OCI-LY1 (cell line): ENCODE measurements around the gene ZNF816.

Experiments used
- H2AFZ ChIP-seq: fragments of 200-600 bp; sonication (generic), shearing (Covaris generic); 2 replicates; pipeline ENCODE4 v1.6.0; 2014; ENCODE audit warnings: antibody characterized with exemption, mild to moderate bottlenecking, low read length
- H3F3A ChIP-seq: fragments of 200-600 bp; sonication (generic), shearing (Covaris generic); 2 replicates; pipeline ENCODE4 v1.6.0; 2014; ENCODE audit warnings: mild to moderate bottlenecking, antibody characterized with exemption, low read length, moderate library complexity; ENCODE audit not compliant: insufficient read depth
- H3K27ac ChIP-seq: fragments of 200-600 bp; sonication (generic); 2 replicates; pipeline ENCODE4 v1.5.1; 2014; ENCODE audit warnings: low read length, mixed run types, mild to moderate bottlenecking, low read depth; ENCODE audit not compliant: poor library complexity, severe bottlenecking
- H3K27me3 ChIP-seq: fragments of 200-600 bp; sonication (generic); 2 replicates; pipeline ENCODE4 v1.6.0; 2014; ENCODE audit warnings: antibody characterized with exemption, mild to moderate bottlenecking, low read length, moderate library complexity; ENCODE audit not compliant: insufficient read depth
- H3K36me3 ChIP-seq: fragments of 200-600 bp; sonication (generic); 2 replicates; pipeline ENCODE4 v1.6.1; 2014; ENCODE audit warnings: mild to moderate bottlenecking, antibody characterized with exemption, low read length, moderate library complexity, mixed read lengths; ENCODE audit not compliant: insufficient read depth
- H3K4me1 ChIP-seq: fragments of 200-600 bp; sonication (generic); 2 replicates; pipeline ENCODE4 v1.5.1; 2014; ENCODE audit warnings: mild to moderate bottlenecking, low read length, moderate library complexity; ENCODE audit not compliant: insufficient read depth, severe bottlenecking
- H3K4me2 ChIP-seq: fragments of 200-600 bp; sonication (generic), shearing (Covaris generic); 2 replicates; pipeline ENCODE4 v1.6.1; 2014; ENCODE audit warnings: low read length
- H3K4me3 ChIP-seq: fragments of 200-600 bp; sonication (generic); 2 replicates; pipeline ENCODE4 v1.5.1; 2014; ENCODE audit warnings: low read length, low read depth, mild to moderate bottlenecking, mixed read lengths; ENCODE audit not compliant: poor library complexity, severe bottlenecking
- H3K79me2 ChIP-seq: fragments of 200-600 bp; shearing (Covaris generic); 2 replicates; pipeline ENCODE4 v1.6.1; 2016; ENCODE audit warnings: mixed run types, low read length, mixed read lengths; ENCODE audit not compliant: insufficient read depth
- H3K9ac ChIP-seq: fragments of 200-600 bp; sonication (generic), shearing (Covaris generic); 2 replicates; pipeline ENCODE4 v1.6.1; 2014; ENCODE audit warnings: mild to moderate bottlenecking, low read length, mixed read lengths
- H3K9me2 ChIP-seq: fragments of 200-600 bp; sonication (generic), shearing (Covaris generic); 2 replicates; pipeline ENCODE4 v1.6.1; 2014; ENCODE audit warnings: low read depth, mild to moderate bottlenecking, low read length, mixed read lengths
- H3K9me3 ChIP-seq: fragments of 200-600 bp; shearing (Covaris generic); 2 replicates; pipeline ENCODE4 v1.6.1; 2014; ENCODE audit warnings: low read length, mixed read lengths
- H4K20me1 ChIP-seq: fragments of 200-600 bp; sonication (generic), shearing (Covaris generic); 2 replicates; pipeline ENCODE4 v1.6.0; 2016; ENCODE audit warnings: mild to moderate bottlenecking, low read length; ENCODE audit not compliant: insufficient read depth
- EZH2 ChIP-seq: fragments of 200-600 bp; sonication (generic), shearing (Covaris generic); IDR thresholded peaks from 2 replicates; pipeline ENCODE4 v1.8.0; 2017; ENCODE audit warnings: borderline replicate concordance, mixed run types, mild to moderate bottlenecking, antibody characterized with exemption, low read length, moderate library complexity, mixed read lengths
- TF ChIP-seq, protein P1 (sequence below): fragments of 200-600 bp; sonication (generic), shearing (Covaris generic); IDR thresholded peaks from 2 replicates; pipeline ENCODE4 v1.5.1; 2017; ENCODE audit warnings: mild to moderate bottlenecking, antibody characterized with exemption, low read length, moderate library complexity, mixed read lengths

The ZNF816 gene

DNA sequence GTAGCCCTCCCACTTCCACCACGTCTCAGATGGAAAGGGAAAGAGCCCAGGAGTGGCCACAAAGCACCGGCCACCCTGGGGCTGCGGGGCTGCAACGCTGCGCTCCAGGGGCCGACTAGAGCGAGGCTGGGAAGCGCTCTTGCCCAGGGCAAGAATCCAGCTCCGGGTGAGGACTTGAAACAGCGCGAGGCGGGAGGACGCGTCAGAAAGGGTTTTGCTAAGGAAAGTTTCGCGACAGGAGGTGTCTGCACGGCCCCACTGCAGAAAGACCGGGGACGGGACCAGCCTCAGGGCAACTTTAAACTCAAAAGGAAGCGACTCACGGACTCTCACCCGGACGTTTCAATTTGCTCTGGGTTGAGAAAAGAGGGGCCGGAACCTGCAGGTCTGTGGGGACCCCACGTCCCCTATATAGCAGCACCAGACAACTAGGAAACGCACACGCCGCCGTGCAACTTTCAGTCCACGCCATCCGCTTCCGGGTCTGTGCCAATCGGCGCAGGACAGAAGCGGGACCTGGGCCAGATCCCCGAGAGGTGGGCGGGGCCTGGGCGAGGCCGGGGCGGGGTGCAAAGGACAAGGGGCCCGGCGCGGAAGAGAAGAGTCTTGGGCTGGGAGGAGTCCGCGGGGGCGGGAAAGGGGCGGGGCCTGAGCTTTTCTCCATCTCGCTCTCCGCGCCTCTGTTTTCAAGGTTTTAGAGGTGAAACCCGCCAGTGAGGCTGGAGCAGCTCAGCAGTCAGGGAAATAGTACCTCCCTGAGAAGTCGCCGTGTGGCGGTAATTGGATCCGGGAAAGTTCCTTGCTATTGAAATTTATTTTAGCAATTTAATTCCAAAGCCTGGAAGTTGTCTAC is at the start of gene ZNF816:
TSS of gene ZNF816 (minus strand) at position 488 of the 853 bp plus-strand sequence. CDS start 6,792 bp downstream, outside the sequence.
- H3K79me2 ChIP-seq, result peaks cover 3% of the 10 kb centered on the region; the same call in 1 of the 2 replicates

DNA sequence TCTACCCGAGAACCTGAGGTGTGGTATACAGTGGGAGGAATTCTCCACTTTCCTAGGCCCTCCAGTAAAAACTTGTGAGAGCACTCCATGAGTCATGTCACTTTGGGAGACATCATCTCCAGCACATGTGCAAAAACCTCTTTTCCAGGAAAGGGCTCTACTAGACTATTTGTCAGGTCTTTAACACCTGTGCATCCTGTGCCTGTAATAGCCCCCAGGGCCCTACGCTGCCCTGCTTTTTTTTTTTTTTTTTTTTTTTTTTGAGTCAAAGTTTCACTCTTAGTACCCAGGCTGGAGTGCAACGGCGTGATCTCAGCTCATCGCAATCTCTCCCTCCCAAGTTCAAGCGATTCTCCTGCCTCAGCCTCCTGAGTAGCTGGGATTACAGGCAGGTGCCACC is 49.3 kb upstream of the ZNF816 start:
- no peaks in the 10 kb centered on the region for H4K20me1 ChIP-seq
- no peaks in the 10 kb centered on the region for H3K4me1 ChIP-seq
- H2AFZ ChIP-seq, result no peak overlapping the region
- no peaks in the 10 kb centered on the region for H3F3A ChIP-seq
- no peak overlapping the region for H3K4me2 ChIP-seq
- no peaks in the 10 kb centered on the region for H3K27me3 ChIP-seq
- no peak overlapping the region for H3K9ac ChIP-seq
- H3K27ac ChIP-seq, result no peak overlapping the region
- H3K4me3 ChIP-seq, result no peak overlapping the region
- H3K36me3 ChIP-seq, result no peaks in the 10 kb centered on the region; the same call in 1 of the 2 replicates
- no peaks in the 10 kb centered on the region for H3K79me2 ChIP-seq
- no peak for TF ChIP-seq EZH2
- TF ChIP-seq, protein P1, sequence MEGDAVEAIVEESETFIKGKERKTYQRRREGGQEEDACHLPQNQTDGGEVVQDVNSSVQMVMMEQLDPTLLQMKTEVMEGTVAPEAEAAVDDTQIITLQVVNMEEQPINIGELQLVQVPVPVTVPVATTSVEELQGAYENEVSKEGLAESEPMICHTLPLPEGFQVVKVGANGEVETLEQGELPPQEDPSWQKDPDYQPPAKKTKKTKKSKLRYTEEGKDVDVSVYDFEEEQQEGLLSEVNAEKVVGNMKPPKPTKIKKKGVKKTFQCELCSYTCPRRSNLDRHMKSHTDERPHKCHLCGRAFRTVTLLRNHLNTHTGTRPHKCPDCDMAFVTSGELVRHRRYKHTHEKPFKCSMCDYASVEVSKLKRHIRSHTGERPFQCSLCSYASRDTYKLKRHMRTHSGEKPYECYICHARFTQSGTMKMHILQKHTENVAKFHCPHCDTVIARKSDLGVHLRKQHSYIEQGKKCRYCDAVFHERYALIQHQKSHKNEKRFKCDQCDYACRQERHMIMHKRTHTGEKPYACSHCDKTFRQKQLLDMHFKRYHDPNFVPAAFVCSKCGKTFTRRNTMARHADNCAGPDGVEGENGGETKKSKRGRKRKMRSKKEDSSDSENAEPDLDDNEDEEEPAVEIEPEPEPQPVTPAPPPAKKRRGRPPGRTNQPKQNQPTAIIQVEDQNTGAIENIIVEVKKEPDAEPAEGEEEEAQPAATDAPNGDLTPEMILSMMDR, result no peak
- H3K9me3 ChIP-seq, result no peaks in the 10 kb centered on the region
- H3K9me2 ChIP-seq, result no peaks in the 10 kb centered on the region

More for the DNA sequence above, at the start of gene ZNF816:
- Histone ChIP-seq H3K9me2 (no peaks in the 10 kb centered on the region), H3K9me3 (peaks cover 23% of the 10 kb centered on the region), H4K20me1 (no peaks in the 10 kb centered on the region), H3K9ac (peak within 1 kb of the TSS; percentile 90), H3F3A (no peaks in the 10 kb centered on the region), H3K27ac (peak within 1 kb of the TSS; percentile 51), H3K36me3 (peaks cover 33% of the 10 kb centered on the region), H3K4me1 (peaks cover 19% of the 10 kb centered on the region), H2AFZ (peak within 1 kb of the TSS; percentile 39), H3K27me3 (no peaks in the 10 kb centered on the region), H3K4me3 (peak within 1 kb of the TSS; percentile 93), H3K4me2 (peak within 1 kb of the TSS; percentile 80)
- TF ChIP-seq, protein P1, result no peak
- no peak for TF ChIP-seq EZH2

DNA sequence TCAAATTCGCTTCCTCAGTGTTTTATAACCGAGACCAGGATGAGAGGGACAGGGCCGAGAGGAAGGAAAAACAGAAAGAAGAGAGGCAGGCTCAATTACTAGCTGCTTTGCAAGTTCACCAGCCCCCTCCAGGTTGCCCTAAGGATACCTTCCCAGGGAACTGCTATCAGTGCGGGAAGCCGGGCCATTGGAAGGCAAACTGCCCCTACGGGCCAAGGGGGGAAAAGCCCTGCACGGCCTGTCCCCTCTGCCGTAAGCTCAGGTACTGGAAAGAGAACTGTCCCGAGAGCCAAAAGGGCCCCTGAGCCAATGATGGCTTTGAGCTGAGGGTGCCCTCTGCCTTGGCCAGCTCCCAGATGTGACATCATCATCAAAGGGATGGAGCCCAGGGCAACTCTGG is 47.8 kb upstream of the ZNF816 start:
- no peaks in the 10 kb centered on the region for H3K27me3 ChIP-seq
- H3K4me1 ChIP-seq, result no peaks in the 10 kb centered on the region
- H3K9ac ChIP-seq, result no peak overlapping the region
- no peaks in the 10 kb centered on the region for H4K20me1 ChIP-seq
- H2AFZ ChIP-seq, result no peak overlapping the region
- TF ChIP-seq, protein P1, result no peak
- no peak for TF ChIP-seq EZH2
- H3K36me3 ChIP-seq, result no peaks in the 10 kb centered on the region; the same call in 1 of the 2 replicates
- H3K9me2 ChIP-seq, result no peaks in the 10 kb centered on the region
- H3K4me3 ChIP-seq, result no peak overlapping the region
- H3K4me2 ChIP-seq, result no peak overlapping the region
- no peak overlapping the region for H3K27ac ChIP-seq
- H3F3A ChIP-seq, result no peaks in the 10 kb centered on the region
- no peaks in the 10 kb centered on the region for H3K9me3 ChIP-seq
- no peaks in the 10 kb centered on the region for H3K79me2 ChIP-seq
